ENCODE data around the gene FECH.
A peak's percentile ranks its signal among the peaks of the same experiment; 100 is the strongest.

FECH gene

GRCh38 chr18:57586251-57587049 lies at the start of gene FECH:
TSS of gene FECH (minus strand) at chr18:57586702. CDS start at chr18:57586620, 82 bp downstream.
- Histone ChIP-seq H3K4me1 (ENCODE audit: control insufficient read depth, insufficient read depth, low read length) (peaks cover 15% of the 10 kb centered on the region), H3K36me3 (ENCODE audit: control insufficient read depth in 2 of 2, insufficient read depth in 2 of 2, low read length in 2 of 2) (peaks cover 0 to 4% of the 10 kb centered on the region in 2 donors), H3K9ac (ENCODE audit: low read length in 2 of 2) (peak within 1 kb of the TSS; percentile 83 to 90), H3K9me3 (ENCODE audit: control insufficient read depth in 2 of 2, low read length in 2 of 2) (no peaks in the 10 kb centered on the region), H3K4me3 (ENCODE audit: low read length in 2 of 2) (peak within 1 kb of the TSS; percentile 65 to 88), H3K27me3 (ENCODE audit: control insufficient read depth in 1 of 2, insufficient read depth in 2 of 2, low read length in 2 of 2) (no peaks in the 10 kb centered on the region), H3K27ac (ENCODE audit: low read length) (peak within 1 kb of the TSS; percentile 82)

DNA sequence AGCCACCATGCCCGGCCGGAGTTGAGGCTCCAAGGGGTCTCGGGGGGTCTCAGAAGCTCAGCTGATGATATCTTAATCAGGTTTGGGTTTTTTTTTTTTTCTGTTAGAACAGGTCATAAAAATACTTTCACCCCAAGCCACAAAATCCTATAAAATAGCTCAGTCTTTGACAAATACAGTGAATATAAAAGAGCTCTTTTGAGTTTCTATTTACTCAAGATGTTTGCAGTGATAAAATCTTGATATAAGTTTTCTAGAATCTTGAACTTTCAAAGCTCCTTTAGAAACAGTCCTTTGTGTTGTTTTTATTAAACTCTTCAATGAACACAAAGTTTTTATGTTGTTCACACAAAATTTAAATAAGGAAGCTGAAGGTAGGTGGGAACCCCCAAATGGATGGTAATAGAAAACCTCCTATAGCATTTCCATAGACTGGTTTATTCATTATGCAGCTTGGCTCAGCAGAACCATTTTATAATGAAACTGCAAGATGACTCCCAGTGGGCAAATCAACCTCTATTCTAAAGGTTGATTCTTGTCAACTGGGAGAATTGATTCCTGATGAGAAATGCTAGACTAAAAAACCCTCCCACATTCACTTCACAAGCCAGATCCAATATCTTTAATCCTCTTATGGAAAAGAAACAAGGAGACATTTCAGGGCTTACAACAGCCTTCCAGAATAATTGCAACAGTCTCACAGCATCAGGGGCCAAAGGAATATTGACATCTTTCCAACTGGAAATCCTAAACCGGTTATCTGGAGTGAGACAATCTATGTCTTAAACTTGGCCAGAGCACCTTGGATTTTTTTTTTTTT lies 48.7 kb upstream of the FECH start:
- Histone ChIP-seq H3K4me1 (ENCODE audit: control insufficient read depth, insufficient read depth, low read length) (peaks cover 3% of the 10 kb centered on the region), H3K4me3 (ENCODE audit: low read length in 2 of 2) (no peak overlapping the region), H3K27ac (ENCODE audit: low read length) (no peak overlapping the region), H3K27me3 (ENCODE audit: control insufficient read depth in 1 of 2, insufficient read depth in 2 of 2, low read length in 2 of 2) (no peaks in the 10 kb centered on the region), H3K9me3 (ENCODE audit: control insufficient read depth in 2 of 2, low read length in 2 of 2) (no peaks in the 10 kb centered on the region), H3K9ac (ENCODE audit: low read length in 2 of 2) (no peak overlapping the region), H3K36me3 (ENCODE audit: control insufficient read depth in 2 of 2, insufficient read depth in 2 of 2, low read length in 2 of 2) (no peaks in the 10 kb centered on the region)

DNA sequence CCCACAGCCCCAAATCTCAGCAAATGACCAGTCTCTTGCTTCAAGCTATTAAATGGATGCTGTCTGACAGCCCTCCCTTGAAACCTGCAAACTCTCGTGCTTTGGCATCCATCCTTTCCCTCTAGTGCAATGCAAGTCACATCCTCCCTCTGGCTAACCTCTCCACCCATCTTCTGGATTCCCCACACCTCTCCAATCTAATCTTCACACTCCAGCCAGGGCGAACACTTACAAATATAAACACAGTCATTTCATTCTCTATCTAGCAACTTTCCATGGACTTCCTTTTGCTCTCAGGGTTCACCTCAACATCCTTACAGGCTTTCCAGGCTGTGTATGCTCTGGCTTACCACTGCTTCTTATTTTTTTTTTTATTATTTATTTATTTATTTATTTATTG lies 45.2 kb upstream of the FECH start:
- Histone ChIP-seq H3K9ac (ENCODE audit: low read length in 2 of 2) (no peak overlapping the region), H3K27me3 (ENCODE audit: control insufficient read depth in 1 of 2, insufficient read depth in 2 of 2, low read length in 2 of 2) (no peaks in the 10 kb centered on the region), H3K9me3 (ENCODE audit: control insufficient read depth in 2 of 2, low read length in 2 of 2) (no peaks in the 10 kb centered on the region), H3K36me3 (ENCODE audit: control insufficient read depth in 2 of 2, insufficient read depth in 2 of 2, low read length in 2 of 2) (no peaks in the 10 kb centered on the region), H3K27ac (ENCODE audit: low read length) (no peak overlapping the region), H3K4me3 (ENCODE audit: low read length in 2 of 2) (no peak overlapping the region), H3K4me1 (ENCODE audit: control insufficient read depth, insufficient read depth, low read length) (peaks cover 3% of the 10 kb centered on the region)

DNA sequence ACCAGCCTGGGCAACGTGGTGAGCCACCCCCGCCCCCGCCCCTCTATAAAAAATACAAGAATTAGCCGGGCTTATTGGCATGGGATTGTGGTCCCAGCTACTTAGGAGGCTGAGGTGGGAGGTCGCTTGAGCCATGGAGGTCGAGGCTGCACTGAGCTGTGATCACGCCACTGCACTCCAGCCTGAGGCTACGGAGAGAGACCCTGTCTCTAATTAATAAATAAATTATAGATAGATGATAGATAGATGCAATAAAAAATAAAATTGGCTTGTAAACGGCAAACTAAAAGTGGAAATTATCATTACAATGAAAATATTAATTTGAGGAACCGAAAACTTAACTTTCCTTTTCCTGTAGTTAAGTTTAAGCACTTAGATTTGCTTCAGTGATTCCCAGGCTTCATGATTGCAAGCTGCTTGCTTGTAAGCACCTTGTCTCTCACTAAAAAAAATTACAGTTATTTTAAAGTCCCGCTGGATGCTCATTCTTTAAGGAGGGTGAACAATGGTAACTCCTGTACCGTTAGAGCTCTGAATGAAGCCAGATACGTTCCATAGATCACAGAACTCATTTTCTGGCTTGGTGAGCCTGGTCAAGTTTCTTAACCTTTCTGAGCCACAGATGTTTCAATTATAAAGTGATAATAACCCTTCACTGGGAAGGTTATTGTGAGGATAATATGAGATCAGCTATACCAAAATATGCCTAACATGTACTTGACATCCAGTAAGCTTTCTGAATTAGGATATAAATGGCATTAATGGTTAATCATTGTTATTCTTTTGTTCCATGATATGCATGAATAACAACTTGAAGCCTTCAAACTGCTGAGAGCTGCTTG lies 44.5 kb upstream of the FECH start:
- Histone ChIP-seq H3K4me3 (ENCODE audit: low read length in 2 of 2) (peak overlapping the region; percentile 89 to 91), H3K4me1 (ENCODE audit: control insufficient read depth, insufficient read depth, low read length) (peaks cover 3% of the 10 kb centered on the region), H3K27ac (ENCODE audit: low read length) (no peak overlapping the region), H3K9me3 (ENCODE audit: control insufficient read depth in 2 of 2, low read length in 2 of 2) (no peaks in the 10 kb centered on the region), H3K9ac (ENCODE audit: low read length in 2 of 2) (peak overlapping the region; percentile 64 to 90), H3K36me3 (ENCODE audit: control insufficient read depth in 2 of 2, insufficient read depth in 2 of 2, low read length in 2 of 2) (no peaks in the 10 kb centered on the region), H3K27me3 (ENCODE audit: control insufficient read depth in 1 of 2, insufficient read depth in 2 of 2, low read length in 2 of 2) (no peaks in the 10 kb centered on the region)

DNA sequence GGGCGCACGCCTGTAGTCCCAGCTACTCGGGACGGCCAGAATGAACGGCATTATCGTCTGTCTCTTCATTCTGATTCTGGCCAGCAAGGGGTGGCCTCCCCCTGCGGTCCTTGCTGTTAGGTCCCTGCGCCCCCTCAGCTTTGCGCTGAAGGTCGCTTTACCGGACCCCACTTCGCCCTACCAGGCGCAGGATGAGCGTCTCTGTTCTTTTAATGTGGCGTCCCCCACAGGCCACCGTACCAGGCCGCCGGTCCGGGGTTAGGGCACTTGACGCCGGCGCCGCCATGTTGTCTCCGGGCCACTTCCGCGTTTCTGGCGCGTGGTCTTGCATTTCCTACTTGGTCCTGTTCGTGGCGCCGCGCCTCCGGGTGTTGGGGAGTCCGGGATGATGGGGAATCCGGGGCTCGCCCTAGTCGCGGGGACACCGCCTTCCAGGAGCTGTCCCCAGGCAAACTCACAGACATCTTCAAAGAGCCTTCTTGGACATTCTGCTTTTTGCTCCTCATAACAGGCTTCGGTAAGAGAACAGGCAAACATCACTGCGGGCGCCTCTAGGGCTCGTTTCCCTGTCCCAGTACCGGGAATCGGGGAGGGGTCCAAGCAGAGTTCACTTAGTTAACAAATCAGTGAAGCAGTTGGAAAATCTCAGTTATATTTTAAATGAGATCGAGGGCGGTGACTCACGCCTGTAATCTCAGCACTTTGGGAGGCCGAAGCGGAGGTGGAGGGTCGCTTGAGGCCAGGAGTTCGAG lies 43.7 kb upstream of the FECH start:
- H3K4me3 ChIP-seq (ENCODE audit: low read length in 2 of 2), result peak overlapping the region; percentile 89 to 91
- peak overlapping the region; percentile 64 to 90 for H3K9ac ChIP-seq (ENCODE audit: low read length in 2 of 2)
- H3K36me3 ChIP-seq (ENCODE audit: control insufficient read depth in 2 of 2, insufficient read depth in 2 of 2, low read length in 2 of 2), result no peaks in the 10 kb centered on the region
- H3K27me3 ChIP-seq (ENCODE audit: control insufficient read depth in 1 of 2, insufficient read depth in 2 of 2, low read length in 2 of 2), result no peaks in the 10 kb centered on the region
- H3K9me3 ChIP-seq (ENCODE audit: control insufficient read depth in 2 of 2, low read length in 2 of 2), result no peaks in the 10 kb centered on the region
- H3K4me1 ChIP-seq (ENCODE audit: control insufficient read depth, insufficient read depth, low read length), result peaks cover 3% of the 10 kb centered on the region
- H3K27ac ChIP-seq (ENCODE audit: low read length), result peak overlapping the region; percentile 58

GRCh38 chr18:57629422-57629821 lies 42.9 kb upstream of the FECH start:
- Histone ChIP-seq H3K9ac (ENCODE audit: low read length in 2 of 2) (peak overlapping the region; percentile 64 to 90), H3K4me3 (ENCODE audit: low read length in 2 of 2) (peak overlapping the region; percentile 89 to 91), H3K9me3 (ENCODE audit: control insufficient read depth in 2 of 2, low read length in 2 of 2) (no peaks in the 10 kb centered on the region), H3K4me1 (ENCODE audit: control insufficient read depth, insufficient read depth, low read length) (peaks cover 3% of the 10 kb centered on the region), H3K27ac (ENCODE audit: low read length) (no peak overlapping the region), H3K36me3 (ENCODE audit: control insufficient read depth in 2 of 2, insufficient read depth in 2 of 2, low read length in 2 of 2) (no peaks in the 10 kb centered on the region), H3K27me3 (ENCODE audit: control insufficient read depth in 1 of 2, insufficient read depth in 2 of 2, low read length in 2 of 2) (no peaks in the 10 kb centered on the region)

DNA sequence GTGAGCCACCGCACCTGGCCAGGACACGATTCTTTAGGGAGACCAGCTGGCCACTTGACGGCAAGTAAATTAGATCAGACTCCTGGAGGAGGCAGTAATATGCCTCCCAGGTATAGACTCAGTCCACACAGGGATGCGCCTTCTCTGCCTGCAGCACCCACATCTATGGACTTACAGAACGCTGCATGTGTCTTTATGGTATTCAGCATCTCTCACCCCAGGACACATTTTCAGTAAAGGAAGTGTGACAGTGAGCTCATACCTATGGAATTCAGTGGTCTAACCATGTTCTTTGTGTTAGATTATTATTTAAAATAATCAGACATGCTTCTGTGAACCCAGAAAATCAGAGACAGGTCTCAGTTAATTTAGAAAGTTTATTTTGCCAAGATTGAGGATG lies 41.0 kb upstream of the FECH start:
- Histone ChIP-seq H3K4me1 (ENCODE audit: control insufficient read depth, insufficient read depth, low read length) (peaks cover 5% of the 10 kb centered on the region), H3K27me3 (ENCODE audit: control insufficient read depth in 1 of 2, insufficient read depth in 2 of 2, low read length in 2 of 2) (no peaks in the 10 kb centered on the region), H3K27ac (ENCODE audit: low read length) (no peak overlapping the region), H3K9me3 (ENCODE audit: control insufficient read depth in 2 of 2, low read length in 2 of 2) (no peaks in the 10 kb centered on the region), H3K4me3 (ENCODE audit: low read length in 2 of 2) (no peak overlapping the region), H3K36me3 (ENCODE audit: control insufficient read depth in 2 of 2, insufficient read depth in 2 of 2, low read length in 2 of 2) (no peaks in the 10 kb centered on the region), H3K9ac (ENCODE audit: low read length in 2 of 2) (no peak overlapping the region)

DNA sequence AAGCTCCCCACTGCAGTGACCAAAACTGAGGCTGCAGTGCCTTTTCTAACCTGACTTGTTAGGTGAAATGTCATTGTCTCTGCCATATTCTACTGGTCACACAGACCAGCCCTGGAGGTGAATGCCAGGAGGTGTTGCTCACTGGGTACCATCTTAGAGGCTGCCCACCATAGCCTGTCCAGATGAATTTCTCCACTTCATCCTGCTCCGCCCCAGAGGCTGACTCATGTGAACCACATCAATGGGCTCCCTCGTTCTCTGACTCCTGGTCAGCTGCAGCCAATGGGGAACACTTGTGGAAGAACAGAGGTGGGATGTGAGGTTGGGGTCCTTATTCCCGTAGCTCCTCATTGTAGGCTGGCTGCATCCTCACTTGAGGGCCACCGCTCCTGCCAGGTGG lies 38.5 kb upstream of the FECH start:
- Histone ChIP-seq H3K9ac (ENCODE audit: low read length in 2 of 2) (no peak overlapping the region), H3K27ac (ENCODE audit: low read length) (no peak overlapping the region), H3K4me3 (ENCODE audit: low read length in 2 of 2) (no peak overlapping the region), H3K4me1 (ENCODE audit: control insufficient read depth, insufficient read depth, low read length) (peaks cover 12% of the 10 kb centered on the region), H3K9me3 (ENCODE audit: control insufficient read depth in 2 of 2, low read length in 2 of 2) (no peaks in the 10 kb centered on the region), H3K36me3 (ENCODE audit: control insufficient read depth in 2 of 2, insufficient read depth in 2 of 2, low read length in 2 of 2) (no peaks in the 10 kb centered on the region), H3K27me3 (ENCODE audit: control insufficient read depth in 1 of 2, insufficient read depth in 2 of 2, low read length in 2 of 2) (no peaks in the 10 kb centered on the region)

- H3K27me3 ChIP-seq (ENCODE audit: control insufficient read depth in 1 of 2, insufficient read depth in 2 of 2, low read length in 2 of 2), result no peaks in the 10 kb centered on the region
- no peaks in the 10 kb centered on the region for H3K9me3 ChIP-seq (ENCODE audit: control insufficient read depth in 2 of 2, low read length in 2 of 2)
- peaks cover 12% of the 10 kb centered on the region for H3K4me1 ChIP-seq (ENCODE audit: control insufficient read depth, insufficient read depth, low read length)
- H3K36me3 ChIP-seq (ENCODE audit: control insufficient read depth in 2 of 2, insufficient read depth in 2 of 2, low read length in 2 of 2), result peaks cover 0 to 8% of the 10 kb centered on the region in 2 donors
- H3K4me3 ChIP-seq (ENCODE audit: low read length in 2 of 2), result peak overlapping the region; percentile 94 to 97
- H3K9ac ChIP-seq (ENCODE audit: low read length in 2 of 2), result peak overlapping the region; percentile 84 to 87
- peak overlapping the region; percentile 60 for H3K27ac ChIP-seq (ENCODE audit: low read length)
Measured at GRCh38 chr18:57621246-57621604, 34.7 kb upstream of the FECH start.

GRCh38 chr18:57619876-57620275 lies 33.4 kb upstream of the FECH start:
- H3K4me3 ChIP-seq (ENCODE audit: low read length in 2 of 2), result no peak overlapping the region
- no peak overlapping the region for H3K9ac ChIP-seq (ENCODE audit: low read length in 2 of 2)
- no peak overlapping the region for H3K27ac ChIP-seq (ENCODE audit: low read length)
- H3K4me1 ChIP-seq (ENCODE audit: control insufficient read depth, insufficient read depth, low read length), result peaks cover 12% of the 10 kb centered on the region
- no peaks in the 10 kb centered on the region for H3K9me3 ChIP-seq (ENCODE audit: control insufficient read depth in 2 of 2, low read length in 2 of 2)
- H3K36me3 ChIP-seq (ENCODE audit: control insufficient read depth in 2 of 2, insufficient read depth in 2 of 2, low read length in 2 of 2), result peaks cover 6 to 8% of the 10 kb centered on the region in 2 donors
- H3K27me3 ChIP-seq (ENCODE audit: control insufficient read depth in 1 of 2, insufficient read depth in 2 of 2, low read length in 2 of 2), result no peaks in the 10 kb centered on the region

Data from stomach smooth muscle (tissue), 2 donors.